ENCODE measurements around the gene ANGPTL7. TPM values are rescaled to one million over a fixed set of nuclear protein-coding genes. Genes with fewer than 3 reads are reported as not detected.

ANGPTL7 gene
- total RNA-seq, 1 experiment from 2014 or later, result not detected

- no peak for DNase-seq (ENCODE audit: low read depth)
These were observed 15.4 kb downstream of the ANGPTL7 start for GRCh38 chr1:11204396-11205190.

- DNase-seq (ENCODE audit: low read depth), result no peak
These were observed 18.9 kb downstream of the ANGPTL7 start for GRCh38 chr1:11207898-11208611.

- no peak for DNase-seq (ENCODE audit: low read depth)
These were observed 22.3 kb downstream of the ANGPTL7 start for GRCh38 chr1:11211461-11211860.

DNA sequence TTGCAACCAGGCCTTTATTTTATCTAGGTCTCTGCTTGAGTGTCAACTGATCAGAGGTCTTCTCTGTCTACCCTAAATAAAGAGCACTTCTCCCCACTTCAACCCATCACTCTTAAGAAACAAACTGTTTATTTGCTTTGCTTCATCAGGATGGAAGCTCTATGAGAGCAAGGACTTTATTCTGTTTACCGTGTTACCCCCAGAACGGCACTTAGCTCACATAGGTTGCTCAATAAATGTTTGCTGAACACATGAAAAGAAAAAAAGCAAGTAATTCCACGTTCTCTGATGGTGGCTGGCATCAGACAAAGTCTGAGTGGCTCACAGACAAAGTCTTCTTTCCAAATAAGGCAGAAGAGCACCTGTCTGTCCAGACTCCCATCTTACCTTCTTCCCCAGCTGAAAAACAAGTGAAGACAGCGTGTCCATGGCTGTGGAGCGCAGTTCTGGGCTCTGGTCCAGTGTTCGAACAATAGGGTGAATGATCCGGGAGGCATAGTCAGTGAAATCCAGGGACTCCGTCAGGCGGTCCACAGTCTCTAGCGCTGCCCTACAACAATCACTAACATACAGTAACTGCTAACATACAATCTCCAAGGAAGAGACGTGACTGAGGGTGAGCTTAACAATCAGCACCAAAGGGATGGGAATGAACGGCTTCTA, 22.9 kb downstream of the ANGPTL7 start:
- DNase-seq (ENCODE audit: low read depth), result no peak

- DNase-seq (ENCODE audit: low read depth), result no peak
These were observed 25.7 kb downstream of the ANGPTL7 start for GRCh38 chr1:11214698-11215380.

- DNase-seq (ENCODE audit: low read depth), result no peak
These were observed 26.3 kb downstream of the ANGPTL7 start for GRCh38 chr1:11215381-11216005.

- no peak for DNase-seq (ENCODE audit: low read depth)
These were observed 26.9 kb downstream of the ANGPTL7 start for GRCh38 chr1:11216074-11216473.

DNA sequence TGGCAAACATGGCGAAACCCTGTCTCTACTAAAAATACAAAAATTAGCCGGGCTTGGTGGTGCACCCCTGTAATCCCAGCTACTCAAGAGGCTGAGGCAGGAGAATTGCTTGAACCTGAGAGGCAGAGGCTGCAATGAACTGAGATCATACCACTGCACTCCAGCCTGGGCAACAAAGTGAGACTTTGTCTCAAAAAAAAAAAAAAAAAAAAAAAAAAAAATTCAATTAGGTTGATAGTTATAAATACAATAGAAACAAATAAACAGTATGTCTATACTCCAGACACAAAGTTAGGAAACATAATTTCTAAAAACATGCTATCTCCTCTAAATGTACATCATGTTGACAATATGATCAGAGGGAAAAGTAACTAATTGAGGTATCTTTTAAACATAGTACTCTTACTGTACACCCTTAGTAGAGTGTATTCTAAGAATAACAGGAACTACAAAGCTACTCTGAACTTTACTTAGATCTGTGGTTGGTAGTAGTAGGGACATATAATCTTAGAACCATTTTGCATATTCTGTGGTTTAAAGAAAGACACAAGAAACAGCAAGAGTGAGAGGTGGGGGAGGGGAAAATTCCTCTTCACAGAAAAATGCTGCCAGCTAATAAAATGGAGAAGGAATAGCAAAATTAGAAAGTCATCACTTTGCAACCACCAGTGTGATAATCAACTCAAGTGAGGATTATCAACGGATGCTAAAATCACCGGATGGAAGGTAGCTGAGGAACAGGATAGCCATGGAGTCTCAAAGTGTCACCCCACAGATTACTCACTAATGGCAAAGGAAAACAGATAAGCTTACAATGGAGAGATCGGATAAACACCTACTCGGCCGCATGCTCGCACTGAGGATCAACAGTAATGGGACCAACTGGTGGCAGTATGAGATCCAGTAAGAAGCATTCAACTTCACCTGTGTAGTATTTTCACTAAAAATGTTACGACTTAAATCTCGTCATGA, 38.2 kb downstream of the ANGPTL7 start:
- DNase-seq (ENCODE audit: low read depth), result no peak

DNA sequence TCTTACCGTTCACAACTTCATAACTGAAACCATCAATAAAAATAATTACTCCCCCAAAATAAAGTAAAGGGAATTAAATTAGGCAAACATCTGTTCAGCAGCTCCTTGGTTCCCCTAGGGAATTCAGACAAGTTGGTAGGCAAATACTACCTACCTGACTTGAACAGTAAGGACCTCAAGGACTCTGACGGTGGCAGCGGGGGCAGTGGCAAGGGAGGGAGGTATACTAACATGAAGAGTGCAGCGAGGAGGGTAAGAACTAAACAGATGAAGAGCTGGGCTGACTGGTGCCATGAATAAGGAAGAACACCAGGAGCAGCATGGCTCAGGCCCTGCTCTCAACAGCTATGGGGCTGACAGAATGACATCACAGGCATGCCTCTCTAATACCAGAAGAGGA, 40.0 kb downstream of the ANGPTL7 start:
- DNase-seq (ENCODE audit: low read depth), result no peak

DNA sequence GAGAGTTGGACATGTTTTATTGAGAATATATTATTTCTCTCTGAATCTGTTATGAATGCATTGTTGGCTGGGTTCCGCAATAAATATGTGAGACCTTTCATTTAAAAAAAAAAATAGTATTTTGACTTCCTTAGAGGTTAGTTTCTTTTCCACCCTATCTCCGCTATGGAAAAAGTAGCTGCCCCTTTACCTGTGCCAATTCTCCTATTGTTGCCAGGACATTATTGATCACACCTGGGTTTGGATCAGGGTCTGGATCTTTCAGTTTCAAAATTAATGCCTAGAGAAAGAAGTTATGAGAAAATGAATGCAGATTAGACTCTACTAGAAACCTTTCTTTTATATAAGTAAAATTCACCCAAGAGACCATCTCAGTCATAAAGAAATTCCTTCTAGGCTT, 44.1 kb downstream of the ANGPTL7 start:
- DNase-seq (ENCODE audit: low read depth), result no peak

GRCh38 chr1:11237356-11237755, 48.2 kb downstream of the ANGPTL7 start:
- DNase-seq (ENCODE audit: low read depth), result no peak

GRCh38 chr1:11238311-11238710, 49.2 kb downstream of the ANGPTL7 start:
- DNase-seq (ENCODE audit: low read depth), result no peak

- no peak for DNase-seq (ENCODE audit: low read depth)
These were observed 56.1 kb downstream of the ANGPTL7 start for GRCh38 chr1:11245248-11245647.

Other genes starting within 250 kb of the ANGPTL7 start
- gene TARDBP, start 176.7 kb upstream of the ANGPTL7 start, total RNA-seq (2014; rRNA removed; shearing (Covaris generic)), result 102 and 107 TPM in 2 replicates
- gene MASP2, start 142.1 kb upstream of the ANGPTL7 start, total RNA-seq (2014; rRNA removed; shearing (Covaris generic)), result not detected in 2 replicates
- gene SRM, start 129.3 kb upstream of the ANGPTL7 start, total RNA-seq (2014; rRNA removed; shearing (Covaris generic)), result 26.6 and 40.4 TPM in 2 replicates
- gene EXOSC10, start 89.5 kb upstream of the ANGPTL7 start, total RNA-seq (2014; rRNA removed; shearing (Covaris generic)), result 69.1 and 71.2 TPM in 2 replicates
- 34.8 and 42.5 TPM in 2 replicates for gene MTOR, start 73.2 kb downstream of the ANGPTL7 start, total RNA-seq (2014; rRNA removed; shearing (Covaris generic))
- 13.8 and 15.3 TPM in 2 replicates for gene UBIAD1, start 83.8 kb downstream of the ANGPTL7 start, total RNA-seq (2014; rRNA removed; shearing (Covaris generic))